Uterus (tissue), 2 donors: ENCODE data around the gene SLC4A5.

Experiments used
- CTCF ChIP-seq, 4 experiments: fragments of 200-600 bp in 2 of 4; fragments of 450-650 bp in 2 of 4; sonication (generic) in 2 of 4; IDR thresholded peaks; one replicate each; pipeline ENCODE4 v1.5.1; 2016 to 2019; ENCODE audit warnings: antibody characterized with exemption in 4 of 4, mild to moderate bottlenecking in 2 of 4, moderate library complexity in 1 of 4
- POLR2A ChIP-seq, 2 donors: fragments of 450-650 bp; IDR thresholded peaks; one replicate each; pipeline ENCODE4 v1.6.1; 2016; ENCODE audit warnings: antibody characterized with exemption in 2 of 2, mild to moderate bottlenecking in 1 of 2, moderate library complexity in 1 of 2

GRCh38 chr2:74392449-74392743, 49.2 kb upstream of the SLC4A5 start:
- TF ChIP-seq CTCF (IDR thresholded peaks at IDR 0.05) (no peak), POLR2A (IDR thresholded peaks at IDR 0.05) (no peak)
